Lower leg skin (tissue), 4 donors: ENCODE measurements around the gene DUSP3. TPM values are rescaled to one million over a fixed set of nuclear protein-coding genes. Genes with fewer than 3 reads are reported as not detected.
"Not testable (repeated sequence)": the region's sequence is repeated elsewhere in the genome, so short reads cannot be mapped to it uniquely, and the experiment has no call there.

Experiments
- DNase-seq, 2 donors: peaks; one replicate each; pipeline ENCODE4 v3.0.0-alpha.2; 2019; ENCODE audit warnings: low spot score in 2 of 2
- H3K4me3 ChIP-seq: fragments of 200-600 bp; sonication (generic); 2 replicates; pipeline ENCODE4 v1.5.1; 2017; ENCODE audit warnings: mild to moderate bottlenecking, low read depth; ENCODE audit not compliant: poor library complexity, severe bottlenecking
- POLR2A ChIP-seq, 2 donors: fragments of 450-650 bp; IDR thresholded peaks; one replicate each; pipeline ENCODE4 v1.6.1; 2016 to 2017; ENCODE audit warnings: antibody characterized with exemption in 2 of 2, mild to moderate bottlenecking in 1 of 2, moderate library complexity in 1 of 2
- WGBS, 2 donors: methylation state at CpG; one replicate each; pipeline ENCODE4 v1.1.5; 2018; 5-methylcytosine and 5-hydroxymethylcytosine counted together
- intact Hi-C: fragments of 100-400 bp; cut with DNase I; formaldehyde crosslinking; loops from one replicate; pipeline ENCODE4 v1.15.0; 2023; ENCODE audit warnings: low total_unique reads
- total RNA-seq, 4 donors: library from RNA; depleted of rRNA; stranded (reverse); fragments of >200 nt; gene quantifications; one replicate each; pipeline ENCODE4 v1.1.0, GENCODE V29; 2016
- TF ChIP-seq, protein P1 (sequence below), 3 donors: fragments of 450-650 bp; IDR thresholded peaks; one replicate each; pipeline ENCODE4 v1.5.1; 2016; ENCODE audit warnings: antibody characterized with exemption in 3 of 3, mild to moderate bottlenecking in 3 of 3, moderate library complexity in 2 of 3

The DUSP3 gene
- total RNA-seq, 4 donors from 2014 or later, result 33.2 to 44.1 (median 37.9) TPM

DNA sequence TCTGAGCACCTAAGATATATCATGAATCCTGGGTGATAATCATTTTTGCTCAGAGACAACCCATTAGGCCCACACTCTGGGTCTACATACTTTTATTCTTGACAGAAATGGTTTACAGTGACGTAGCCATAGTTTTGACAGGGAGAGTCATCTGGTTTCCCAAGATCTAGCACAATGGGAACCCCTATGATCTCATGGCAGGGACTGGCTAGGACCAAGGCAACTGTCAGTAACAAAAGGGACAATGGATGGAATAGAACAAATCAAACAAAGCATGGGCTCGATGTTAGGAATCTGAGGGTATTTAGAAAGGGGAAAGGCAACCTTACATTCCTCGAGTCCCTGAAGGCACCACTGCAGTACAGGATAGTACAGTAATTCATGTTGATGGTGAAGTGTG, 22.0 kb upstream of the DUSP3 start:
- no peak overlapping the region for H3K4me3 ChIP-seq
- DNase-seq, result no peak
- TF ChIP-seq, protein P1, sequence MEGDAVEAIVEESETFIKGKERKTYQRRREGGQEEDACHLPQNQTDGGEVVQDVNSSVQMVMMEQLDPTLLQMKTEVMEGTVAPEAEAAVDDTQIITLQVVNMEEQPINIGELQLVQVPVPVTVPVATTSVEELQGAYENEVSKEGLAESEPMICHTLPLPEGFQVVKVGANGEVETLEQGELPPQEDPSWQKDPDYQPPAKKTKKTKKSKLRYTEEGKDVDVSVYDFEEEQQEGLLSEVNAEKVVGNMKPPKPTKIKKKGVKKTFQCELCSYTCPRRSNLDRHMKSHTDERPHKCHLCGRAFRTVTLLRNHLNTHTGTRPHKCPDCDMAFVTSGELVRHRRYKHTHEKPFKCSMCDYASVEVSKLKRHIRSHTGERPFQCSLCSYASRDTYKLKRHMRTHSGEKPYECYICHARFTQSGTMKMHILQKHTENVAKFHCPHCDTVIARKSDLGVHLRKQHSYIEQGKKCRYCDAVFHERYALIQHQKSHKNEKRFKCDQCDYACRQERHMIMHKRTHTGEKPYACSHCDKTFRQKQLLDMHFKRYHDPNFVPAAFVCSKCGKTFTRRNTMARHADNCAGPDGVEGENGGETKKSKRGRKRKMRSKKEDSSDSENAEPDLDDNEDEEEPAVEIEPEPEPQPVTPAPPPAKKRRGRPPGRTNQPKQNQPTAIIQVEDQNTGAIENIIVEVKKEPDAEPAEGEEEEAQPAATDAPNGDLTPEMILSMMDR (IDR thresholded peaks at IDR 0.05), result no peak
- TF ChIP-seq POLR2A (IDR thresholded peaks at IDR 0.05), result no peak
- intact Hi-C loops, result no loop called here
- WGBS, 2 donors, result 97 to 100% methylated on average over 3 of the region's 3 CpGs

DNA sequence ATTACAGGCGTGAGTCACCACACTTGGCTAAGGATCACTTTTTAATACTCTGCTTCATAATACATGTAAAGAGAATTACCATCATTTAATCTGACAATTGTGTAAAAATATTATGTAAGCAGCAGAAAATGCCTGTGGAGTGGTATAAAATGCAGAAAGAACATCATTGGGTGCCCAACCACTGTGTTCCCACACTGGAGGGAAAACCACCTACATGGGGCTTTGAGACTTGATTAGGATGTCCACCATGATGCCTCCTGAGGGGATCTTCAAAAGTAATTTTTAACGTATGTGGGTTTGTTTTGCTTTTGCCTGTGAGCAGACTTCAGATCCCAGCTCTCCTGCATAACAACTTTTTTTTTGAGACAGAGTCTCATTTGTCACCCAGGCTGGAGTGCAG, 20.3 kb upstream of the DUSP3 start:
- no peak for DNase-seq
- 74 to 90% methylated on average over 2 of the region's 2 CpGs for WGBS, 2 donors
- TF ChIP-seq, protein P1 (IDR thresholded peaks at IDR 0.05), result no peak
- TF ChIP-seq POLR2A (IDR thresholded peaks at IDR 0.05), result no peak
- no peak overlapping the region for H3K4me3 ChIP-seq
- intact Hi-C loops, result no loop called here

DNA sequence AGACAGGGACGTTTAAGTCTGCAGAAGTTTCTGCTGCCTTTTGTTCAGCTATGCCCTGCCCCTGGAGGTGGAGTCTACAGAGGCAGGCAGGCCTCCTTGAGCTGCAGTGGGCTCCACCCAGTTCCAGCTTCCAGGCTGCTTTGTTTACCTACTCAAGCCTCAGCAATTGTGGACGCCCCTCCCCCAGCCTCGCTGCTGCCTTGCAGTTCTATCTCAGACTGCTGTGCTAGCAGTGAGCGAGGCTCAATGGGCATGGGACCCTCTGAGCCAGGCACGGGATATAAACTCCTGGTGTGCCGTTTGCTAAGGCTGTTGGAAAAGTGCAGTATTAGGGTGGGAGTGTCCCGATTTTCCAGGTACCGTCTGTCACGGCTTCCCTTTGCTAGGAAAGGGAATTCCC, 19.2 kb upstream of the DUSP3 start:
- 83 to 89% methylated on average over 9 of the region's 9 CpGs for WGBS, 2 donors
- H3K4me3 ChIP-seq, DNase-seq, intact Hi-C loops: not testable (repeated sequence)

DNA sequence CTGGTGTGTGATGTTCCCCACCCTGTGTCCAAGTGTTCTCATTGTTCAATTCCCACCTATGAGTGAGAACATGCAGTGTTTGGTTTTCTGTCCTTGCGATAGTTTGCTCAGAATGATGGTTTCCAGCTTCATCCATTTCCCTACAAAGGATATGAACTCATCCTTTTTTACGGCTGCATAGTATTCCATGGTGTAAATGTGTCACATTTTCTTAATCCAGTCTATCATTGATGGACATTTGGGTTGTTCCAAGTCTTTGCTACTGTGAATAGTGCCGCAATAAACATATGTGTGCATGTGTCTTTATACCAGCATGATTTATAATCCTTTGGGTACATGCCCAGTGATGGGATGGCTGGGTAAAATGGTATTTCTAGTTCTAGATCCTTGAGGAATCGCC, 13.9 kb upstream of the DUSP3 start:
- intact Hi-C loops, DNase-seq, H3K4me3 ChIP-seq: not testable (repeated sequence)
- WGBS, 2 donors, result 82 to 83% methylated on average over 4 of the region's 4 CpGs

DNA sequence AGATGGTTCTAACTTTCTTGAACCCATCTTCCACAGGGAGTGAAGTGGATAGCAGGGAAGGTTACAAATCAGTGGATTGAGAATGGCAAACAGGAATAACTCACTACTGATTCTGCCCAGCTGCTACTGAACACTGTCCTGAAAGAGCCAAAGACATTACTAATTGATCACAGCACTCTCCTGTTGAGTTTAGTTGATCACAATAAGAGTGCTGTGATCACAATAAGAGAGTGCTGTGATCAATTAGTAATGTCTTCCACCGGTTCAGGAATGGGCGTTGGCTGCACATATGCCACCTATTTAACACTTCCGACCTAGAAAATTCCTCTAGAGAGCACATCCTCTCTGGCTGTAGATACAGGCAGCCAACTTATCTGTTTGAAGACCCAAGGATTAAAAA, 12.8 kb upstream of the DUSP3 start:
- no peak for DNase-seq
- TF ChIP-seq, protein P1 (IDR thresholded peaks at IDR 0.05), result no peak
- TF ChIP-seq POLR2A (IDR thresholded peaks at IDR 0.05), result no peak
- WGBS, 2 donors, result 8 to 14% methylated on average over 3 of the region's 3 CpGs
- H3K4me3 ChIP-seq, result no peak overlapping the region
- intact Hi-C loops, result no loop called here

DNA sequence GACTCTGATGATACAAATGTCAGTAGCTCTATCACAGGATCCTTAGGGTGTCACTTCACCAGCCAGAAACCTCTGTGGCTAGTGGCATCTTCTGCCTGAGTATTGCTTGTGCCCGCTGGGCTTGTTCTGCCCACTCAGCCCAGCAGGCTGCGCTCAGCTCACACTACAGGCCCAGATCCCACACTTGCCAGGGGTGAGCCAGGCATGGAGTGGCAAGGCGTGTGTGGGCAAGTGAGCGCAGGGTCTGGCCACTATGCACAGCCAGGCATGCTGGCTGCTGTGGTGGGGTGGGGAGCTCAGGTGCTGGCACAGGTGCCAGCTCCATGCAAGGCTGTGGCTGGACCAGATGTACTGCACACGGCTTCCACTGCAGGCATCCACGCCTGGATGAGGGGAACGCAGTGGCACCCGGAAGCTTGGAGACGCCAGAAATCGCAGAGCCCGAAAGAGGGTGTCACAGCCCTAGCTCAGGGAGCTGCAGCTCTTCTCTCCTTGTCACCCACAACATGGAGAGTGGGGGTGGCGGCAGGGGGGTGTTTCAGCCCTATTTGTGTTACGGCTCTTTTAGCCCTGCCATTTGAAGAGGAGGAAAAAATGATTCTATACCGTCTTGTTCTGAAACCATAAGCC, 11.6 kb upstream of the DUSP3 start:
- no peak for TF ChIP-seq POLR2A (IDR thresholded peaks at IDR 0.05)
- TF ChIP-seq, protein P1 (IDR thresholded peaks at IDR 0.05), result no peak
- DNase-seq, result no peak
- no peak overlapping the region for H3K4me3 ChIP-seq

DNA sequence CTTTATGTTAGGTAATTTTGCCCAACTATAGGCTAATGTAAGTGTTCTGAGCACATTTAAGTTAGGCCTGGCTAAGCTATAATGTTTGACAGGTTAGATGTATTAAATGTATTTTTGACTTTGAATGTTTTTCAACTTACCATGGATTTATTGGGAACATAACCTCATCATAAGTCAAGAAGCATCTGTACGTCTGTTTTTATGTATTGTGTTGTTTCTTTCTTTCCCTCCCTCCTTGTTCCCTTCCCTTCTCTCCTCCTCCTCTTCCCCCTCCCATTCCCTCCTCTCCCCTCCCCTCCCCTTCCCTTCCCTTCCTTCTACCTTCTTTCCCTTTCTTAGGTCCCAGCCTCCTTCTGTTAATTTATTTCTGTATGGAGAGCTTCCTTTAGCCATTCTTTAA, 10.7 kb upstream of the DUSP3 start:
- no peak overlapping the region for H3K4me3 ChIP-seq
- DNase-seq, result no peak
- 88 to 94% methylated on average over 1 of the region's 1 CpG for WGBS, 2 donors
- intact Hi-C loops, result loop anchor here (10.0 kb wide), 1 partner anchor 55 kb away; the partner anchor contains the start of gene CD300LG
- no peak for TF ChIP-seq POLR2A (IDR thresholded peaks at IDR 0.05)
- TF ChIP-seq, protein P1 (IDR thresholded peaks at IDR 0.05), result no peak

More for the DNA sequence above, 11.6 kb upstream of the DUSP3 start:
- intact Hi-C loops, result no loop called here
- WGBS, 2 donors, result 61 to 75% methylated on average over 13 to 14 of the region's 14 CpGs
